GM18526 (cell line): Measurements from ENCODE around the gene DLX3.

Source experiments
- POLR2A ChIP-seq: IDR thresholded peaks from 3 replicates; pipeline ENCODE4 v1.6.1; 2011; ENCODE audit not compliant: insufficient read length; ENCODE audit errors: extremely low read depth

DLX3 gene

GRCh38 chr17:50003911-50004310 is 8.9 kb upstream of the DLX3 start:
- TF ChIP-seq POLR2A: no peak

GRCh38 chr17:49998836-49999511 is 4.0 kb upstream of the DLX3 start:
- no peak for TF ChIP-seq POLR2A

GRCh38 chr17:49997773-49998703 is 3.0 kb upstream of the DLX3 start:
- no peak for TF ChIP-seq POLR2A

GRCh38 chr17:49997301-49997650 is 2.3 kb upstream of the DLX3 start:
- no peak for TF ChIP-seq POLR2A

GRCh38 chr17:49996495-49997300 is 1.7 kb upstream of the DLX3 start:
- no peak for TF ChIP-seq POLR2A

- TF ChIP-seq POLR2A: no peak
These were observed 1.1 kb upstream of the DLX3 start for GRCh38 chr17:49996121-49996494.

- no peak for TF ChIP-seq POLR2A
These were observed 654 bp downstream of the DLX3 start for GRCh38 chr17:49994085-49995054.

- TF ChIP-seq POLR2A: no peak
These were observed 1.5 kb downstream of the DLX3 start for GRCh38 chr17:49993423-49994060.

- no peak for TF ChIP-seq POLR2A
These were observed 2.0 kb downstream of the DLX3 start for GRCh38 chr17:49992933-49993422.

GRCh38 chr17:49992191-49992932 is 2.7 kb downstream of the DLX3 start:
- no peak for TF ChIP-seq POLR2A

- TF ChIP-seq POLR2A: no peak
These were observed 3.6 kb downstream of the DLX3 start for GRCh38 chr17:49991409-49991808.

- no peak for TF ChIP-seq POLR2A
These were observed 4.1 kb downstream of the DLX3 start for GRCh38 chr17:49990921-49991320.

- no peak for TF ChIP-seq POLR2A
These were observed 4.7 kb downstream of the DLX3 start for GRCh38 chr17:49990331-49990730.
